ENCODE data around the gene NOC2L.

GRCh38 chr1:913491-914130 lies 45.4 kb downstream of the NOC2L start:
- TF ChIP-seq CTCF (IDR thresholded peaks at IDR 0.05) (no peak), POLR2A (IDR thresholded peaks at IDR 0.05) (no peak)
